IMR-90 (cell line): ENCODE results near the gene C16orf96. TPM values are rescaled to one million over a fixed set of nuclear protein-coding genes. Genes with fewer than 3 reads are reported as not detected.

Source experiments
- ATAC-seq: fragments of 200-7000 bp; cut with Tn5 transposase; 2 replicates; pipeline ENCODE4 v1.9.1; 2020; ENCODE audit warnings: low read depth, mild to moderate bottlenecking, moderate library complexity
- BruUV-seq: library from RNA; stranded (reverse); fragments of 400-500 nt; replicated peaks from 2 replicates; lab custom pipeline; 2021; lab: Mats Ljungman, UMichigan
- CTCF ChIA-PET: fragments of 300-600 bp; formaldehyde crosslinking; extraction: SDS; loops from one replicate; lab custom pipeline; 2021; ENCODE audit warnings: antibody characterized with exemption; lab: Yijun Ruan, JAX
- POLR2A ChIA-PET: fragments of 300-600 bp; sonication (Branson Sonifier 250); formaldehyde crosslinking; loops from one replicate; lab custom pipeline; 2022; ENCODE audit warnings: antibody characterized with exemption; ENCODE audit not compliant: unreplicated experiment; lab: Charles Lee
- DNase-seq: peaks from one replicate; pipeline ENCODE4 v3.0.0; 2013
- H2AFZ ChIP-seq: replicated peaks from 2 replicates; pipeline ENCODE3; 2013; ENCODE audit warnings: low read length, mild to moderate bottlenecking; ENCODE audit not compliant: poor library complexity
- H2AK5ac ChIP-seq: 2 replicates; pipeline ENCODE4 v1.6.1; 2013; ENCODE audit warnings: low read depth, low read length, inconsistent platforms
- H2AK9ac ChIP-seq: replicated peaks from 2 replicates; pipeline ENCODE3; 2013; ENCODE audit warnings: mild to moderate bottlenecking, low read depth, low read length, moderate library complexity; ENCODE audit not compliant: poor library complexity
- H2BK120ac ChIP-seq: 2 replicates; pipeline ENCODE4 v1.6.1; 2013; ENCODE audit warnings: low read depth, low read length, inconsistent platforms
- H2BK15ac ChIP-seq: 3 replicates; pipeline ENCODE4 v1.6.1; 2013; ENCODE audit warnings: low read depth, low read length, inconsistent platforms
- H2BK20ac ChIP-seq: 2 replicates; pipeline ENCODE4 v1.6.1; 2013; ENCODE audit warnings: low read depth, mild to moderate bottlenecking, inconsistent platforms, low read length, moderate library complexity
- H2BK5ac ChIP-seq: 2 replicates; pipeline ENCODE4 v1.6.1; 2013; ENCODE audit warnings: mild to moderate bottlenecking, low read depth, low read length, inconsistent platforms; ENCODE audit not compliant: poor library complexity, severe bottlenecking
- H3K14ac ChIP-seq: replicated peaks from 2 replicates; pipeline ENCODE4 v1.6.1; 2013; ENCODE audit warnings: low read depth, low read length, inconsistent platforms
- H3K18ac ChIP-seq: 2 replicates; pipeline ENCODE4 v1.6.1; 2013; ENCODE audit warnings: low read depth, low read length, control low read depth
- H3K23ac ChIP-seq: 2 replicates; pipeline ENCODE4 v1.6.1; 2013; ENCODE audit warnings: low read depth, low read length, inconsistent platforms
- H3K27ac ChIP-seq: 2 replicates; pipeline ENCODE4 v1.5.1; 2013; ENCODE audit warnings: mild to moderate bottlenecking, control low read depth, low read length; ENCODE audit not compliant: insufficient read depth
- H3K27me3 ChIP-seq: 2 replicates; pipeline ENCODE4 v1.6.1; 2013; ENCODE audit warnings: low read length; ENCODE audit not compliant: control insufficient read depth, insufficient read depth
- H3K36me3 ChIP-seq: 2 replicates; pipeline ENCODE4 v1.6.1; 2013; ENCODE audit warnings: low read length, mixed read lengths; ENCODE audit not compliant: control insufficient read depth, insufficient read depth
- H3K4ac ChIP-seq: 2 replicates; pipeline ENCODE4 v1.6.1; 2013; ENCODE audit warnings: low read depth, low read length, inconsistent platforms
- H3K4me1 ChIP-seq: 2 replicates; pipeline ENCODE4 v1.6.1; 2013; ENCODE audit warnings: low read length, mixed read lengths; ENCODE audit not compliant: control insufficient read depth, insufficient read depth
- H3K4me2 ChIP-seq: 2 replicates; pipeline ENCODE4 v1.6.1; 2013; ENCODE audit warnings: low read depth, mild to moderate bottlenecking, control low read depth, low read length, moderate library complexity
- H3K4me3 ChIP-seq: 2 replicates; pipeline ENCODE4 v1.5.1; 2013; ENCODE audit warnings: low read depth, mild to moderate bottlenecking, control low read depth, low read length, moderate library complexity; ENCODE audit not compliant: insufficient read depth
- H3K56ac ChIP-seq: 2 replicates; pipeline ENCODE4 v1.6.1; 2013; ENCODE audit warnings: low read length, inconsistent platforms; ENCODE audit not compliant: insufficient read depth; ENCODE audit errors: extremely low read depth
- H3K79me1 ChIP-seq, 2 experiments: 2 replicates each; pipeline ENCODE4 v1.6.1; 2013; ENCODE audit warnings: low read length in 2 of 2, inconsistent platforms in 1 of 2, low read depth in 1 of 2
- H3K9ac ChIP-seq: 2 replicates; pipeline ENCODE4 v1.6.1; 2013; ENCODE audit warnings: low read depth, low read length, control low read depth
- H3K9me1 ChIP-seq: 2 replicates; pipeline ENCODE4 v1.6.1; 2013; ENCODE audit warnings: low read length, inconsistent platforms; ENCODE audit not compliant: insufficient read depth
- H3K9me3 ChIP-seq: 2 replicates; pipeline ENCODE4 v1.6.1; 2013; ENCODE audit warnings: low read length; ENCODE audit not compliant: control insufficient read depth, insufficient read depth
- H4K20me1 ChIP-seq: 2 replicates; pipeline ENCODE4 v1.6.1; 2013; ENCODE audit warnings: low read length, inconsistent platforms; ENCODE audit not compliant: insufficient read depth
- H4K5ac ChIP-seq: 2 replicates; pipeline ENCODE4 v1.6.1; 2013; ENCODE audit warnings: mild to moderate bottlenecking, low read depth, low read length, control low read depth
- H4K8ac ChIP-seq, 2 experiments: 2 replicates each; pipeline ENCODE4 v1.6.1; 2013; ENCODE audit warnings: low read depth in 2 of 2, low read length in 2 of 2, control low read depth in 1 of 2, inconsistent platforms in 1 of 2
- H4K91ac ChIP-seq: 2 replicates; pipeline ENCODE4 v1.6.1; 2013; ENCODE audit warnings: low read depth, low read length, inconsistent platforms; ENCODE audit not compliant: insufficient read depth
- BHLHE40 ChIP-seq: fragments of 150-350 bp; IDR thresholded peaks from 2 replicates; pipeline ENCODE4 v1.6.1; 2016; ENCODE audit warnings: mild to moderate bottlenecking, low read depth, low read length
- CEBPB ChIP-seq: IDR thresholded peaks from 2 replicates; pipeline ENCODE4 v1.6.1; 2012; ENCODE audit warnings: low read depth, low read length, improper control_type of control experiment
- CHD1 ChIP-seq: IDR thresholded peaks from 2 replicates; pipeline ENCODE4 v1.6.1; 2012; ENCODE audit warnings: low read depth, low read length, improper control_type of control experiment
- CTCF ChIP-seq: conservative IDR thresholded peaks from 2 replicates; pipeline ENCODE4 v1.5.1; 2012; ENCODE audit warnings: mild to moderate bottlenecking, low read depth, low read length, improper control_type of control experiment
- ELK1 ChIP-seq: fragments of 150-350 bp; IDR thresholded peaks from 2 replicates; pipeline ENCODE4 v1.6.1; 2016; ENCODE audit warnings: low read depth, mild to moderate bottlenecking, low read length, moderate library complexity, borderline replicate concordance
- FOS ChIP-seq: fragments of 150-350 bp; IDR thresholded peaks from 2 replicates; pipeline ENCODE4 v1.6.1; 2016; ENCODE audit warnings: low read depth, low read length
- MAFK ChIP-seq: IDR thresholded peaks from 2 replicates; pipeline ENCODE4 v1.6.1; 2012; ENCODE audit warnings: low read depth, low read length, improper control_type of control experiment
- MAZ ChIP-seq: IDR thresholded peaks from 2 replicates; pipeline ENCODE4 v1.6.1; 2012; ENCODE audit warnings: low read depth, mild to moderate bottlenecking, low read length, improper control_type of control experiment, moderate library complexity, borderline replicate concordance
- MXI1 ChIP-seq: IDR thresholded peaks from 2 replicates; pipeline ENCODE4 v1.6.1; 2012; ENCODE audit warnings: low read depth, mild to moderate bottlenecking, low read length, moderate library complexity, borderline replicate concordance
- NFE2L2 ChIP-seq: fragments of 150-350 bp; IDR thresholded peaks from 2 replicates; pipeline ENCODE4 v1.6.1; 2016; ENCODE audit warnings: low read depth, mild to moderate bottlenecking, low read length
- POLR2A ChIP-seq: IDR thresholded peaks from 2 replicates; pipeline ENCODE4 v1.6.1; 2012; ENCODE audit warnings: mild to moderate bottlenecking, low read depth, low read length
- RCOR1 ChIP-seq: IDR thresholded peaks from 2 replicates; pipeline ENCODE4 v1.6.1; 2012; ENCODE audit warnings: mild to moderate bottlenecking, low read length, improper control_type of control experiment; ENCODE audit not compliant: insufficient replicate concordance
- RFX5 ChIP-seq: IDR thresholded peaks from 2 replicates; pipeline ENCODE4 v1.8.0; 2012; ENCODE audit warnings: low read depth, mild to moderate bottlenecking, low read length, moderate library complexity
- SMC3 ChIP-seq: fragments of 150-350 bp; IDR thresholded peaks from 2 replicates; pipeline ENCODE4 v1.6.1; 2016; ENCODE audit warnings: low read depth, mild to moderate bottlenecking, antibody characterized with exemption, low read length, moderate library complexity
- WGBS, 2 experiments: methylation state at CpG; one replicate each; pipeline versions ENCODE4 v1.1.5 to v1.1.7; 2013; ENCODE audit warnings: missing lambda C conversion rate in 2 of 2; ENCODE audit not compliant: insufficient read length in 1 of 2; ENCODE audit errors: extremely low coverage in 2 of 2; 5-methylcytosine and 5-hydroxymethylcytosine counted together
- dilution Hi-C: fragments of 300-500 bp; cut with HindIII; formaldehyde crosslinking; loops from one replicate; pipeline ENCODE4 v1.14.3; 2018; ENCODE audit warnings: low sequenced_read_pairs; ENCODE audit not compliant: unreplicated experiment
- in situ Hi-C: fragments of 300-500 bp; cut with MboI; formaldehyde crosslinking; loops from 3 replicates; pipeline ENCODE4 v1.14.3; 2019; ENCODE audit warnings: low sequenced_read_pairs, inconsistent platforms, mixed read lengths
- intact Hi-C: fragments of 100-400 bp; cut with micrococcal nuclease; formaldehyde crosslinking; loops from 2 replicates; pipeline ENCODE4 v1.10.0; 2022
- polyA plus RNA-seq, 3 experiments: library from polyadenylated mRNA; depleted of rRNA; stranded (reverse); fragments of >200 nt; gene quantifications; 2 replicates each; pipeline ENCODE4 v1.2.3, GENCODE V29; 2012; ENCODE audit warnings: low replicate concordance in 1 of 3
- total RNA-seq: library from RNA; depleted of rRNA; stranded (reverse); fragments of >200 nt; gene quantifications from 2 replicates; pipeline ENCODE4 v1.2.3, GENCODE V29; 2012
- TF ChIP-seq, protein P1 (sequence below): fragments of 150-350 bp; IDR thresholded peaks from 2 replicates; pipeline ENCODE4 v1.6.1; 2017; ENCODE audit warnings: mild to moderate bottlenecking, antibody characterized with exemption, low read length, low read depth

The C16orf96 gene
- total and polyA plus RNA-seq, 2 of the 4 experiments (the other 2 are of a cell fraction): not detected

DNA sequence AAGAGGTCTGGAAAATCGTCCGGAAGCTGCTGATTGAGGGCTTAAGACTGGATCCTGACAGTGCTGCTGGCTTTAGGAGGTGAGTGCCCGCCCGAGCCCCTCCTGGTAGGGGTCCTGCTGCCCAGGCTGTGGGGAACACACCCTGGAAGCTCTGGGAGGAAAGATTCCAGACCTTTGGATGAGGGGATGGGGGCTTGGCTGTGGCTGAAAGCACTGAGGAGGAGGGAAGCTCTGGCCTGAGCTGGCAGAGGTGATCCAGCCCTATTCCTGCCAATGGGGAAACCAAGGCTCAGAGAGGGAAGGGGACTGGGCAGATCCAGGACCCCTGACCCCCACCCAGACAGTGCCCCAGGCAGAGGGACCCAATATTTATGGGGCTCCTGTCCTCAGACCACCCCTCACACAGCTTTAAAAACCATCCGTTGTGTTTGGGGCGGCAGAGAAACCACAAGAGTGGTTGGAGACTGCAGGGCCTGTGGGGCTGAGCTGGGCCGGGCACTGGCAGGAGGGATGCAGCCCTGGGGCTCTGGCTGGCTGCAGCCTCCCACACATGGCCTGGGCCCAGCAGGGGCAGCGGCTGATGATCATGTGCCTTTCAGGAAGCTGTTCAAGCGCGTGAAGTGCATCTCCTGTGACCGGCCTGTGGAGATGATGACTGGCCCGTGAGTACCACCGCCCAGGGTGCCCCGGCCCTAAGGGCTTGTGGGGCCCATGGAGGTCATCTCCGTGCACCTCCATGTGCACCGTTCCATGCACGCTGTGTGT lies 35.7 kb downstream of the C16orf96 start:
- Histone ChIP-seq H3K4ac (no peak overlapping the region), H3K18ac (no peak overlapping the region), H3K9me1 (no peaks in the 10 kb centered on the region), H3K9ac (no peak overlapping the region), H3K4me3 (no peak overlapping the region), H3K27ac (no peak overlapping the region), H4K5ac (no peak overlapping the region), H3K14ac (no peak overlapping the region), H3K4me1 (no peaks in the 10 kb centered on the region), H3K79me1 (no peaks in the 10 kb centered on the region), H2AFZ (peak overlapping the region; percentile 32), H4K20me1 (no peaks in the 10 kb centered on the region), H4K8ac (no peak overlapping the region), H2BK20ac (no peak overlapping the region), H2BK120ac (no peak overlapping the region), H3K23ac (no peak overlapping the region), H3K4me2 (no peak overlapping the region), H3K56ac (no peak overlapping the region), H2AK5ac (no peak overlapping the region), H2AK9ac (no peak overlapping the region), H3K36me3 (no peaks in the 10 kb centered on the region), H3K27me3 (peaks cover 47% of the 10 kb centered on the region), H4K91ac (no peak overlapping the region), H3K9me3 (peaks cover 14% of the 10 kb centered on the region), H2BK5ac (no peak overlapping the region), H2BK15ac (no peak overlapping the region)
- TF ChIP-seq BHLHE40 (no peak), SMC3 (no peak), RFX5 (no peak), NFE2L2 (no peak), POLR2A (no peak), CTCF (no peak), MAZ (no peak), RCOR1 (no peak), MXI1 (no peak), MAFK (no peak), CHD1 (no peak), CEBPB (no peak), FOS (no peak), ELK1 (no peak)
- TF ChIP-seq, protein P1, sequence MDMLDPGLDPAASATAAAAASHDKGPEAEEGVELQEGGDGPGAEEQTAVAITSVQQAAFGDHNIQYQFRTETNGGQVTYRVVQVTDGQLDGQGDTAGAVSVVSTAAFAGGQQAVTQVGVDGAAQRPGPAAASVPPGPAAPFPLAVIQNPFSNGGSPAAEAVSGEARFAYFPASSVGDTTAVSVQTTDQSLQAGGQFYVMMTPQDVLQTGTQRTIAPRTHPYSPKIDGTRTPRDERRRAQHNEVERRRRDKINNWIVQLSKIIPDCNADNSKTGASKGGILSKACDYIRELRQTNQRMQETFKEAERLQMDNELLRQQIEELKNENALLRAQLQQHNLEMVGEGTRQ: no peak
- no TSS peak for BruUV-seq
- ChIA-PET CTCF (no interaction called here), POLR2A (no interaction called here)
- intact Hi-C loops (no loop called here), in situ Hi-C loops (no loop called here), dilution Hi-C loops (no loop called here)
- 65% methylated on average over 11 of the region's 17 CpGs; no CpG with 5 or more reads in 1 of the 2 experiments for WGBS, 2 experiments
- DNase-seq (no peak), ATAC-seq (no peak)
